ENCODE data around the gene GPD2. TPM values are rescaled to one million over a fixed set of nuclear protein-coding genes. Genes with fewer than 3 reads are reported as not detected.

GPD2 gene
- total RNA-seq, 1 experiment from 2014 or later, result 32.2 TPM

- TF ChIP-seq ZNF138 (CRISPR knock-in tag; conservative IDR thresholded peaks at IDR 0.05) (no peak), GTF2I (CRISPR knock-in tag; conservative IDR thresholded peaks at IDR 0.05) (no peak), ZNF281 (CRISPR knock-in tag; IDR thresholded peaks at IDR 0.05) (no peak), OVOL2 (CRISPR knock-in tag; IDR thresholded peaks at IDR 0.05; ENCODE audit: borderline replicate concordance) (no peak)
- TF ChIP-seq, protein P1, sequence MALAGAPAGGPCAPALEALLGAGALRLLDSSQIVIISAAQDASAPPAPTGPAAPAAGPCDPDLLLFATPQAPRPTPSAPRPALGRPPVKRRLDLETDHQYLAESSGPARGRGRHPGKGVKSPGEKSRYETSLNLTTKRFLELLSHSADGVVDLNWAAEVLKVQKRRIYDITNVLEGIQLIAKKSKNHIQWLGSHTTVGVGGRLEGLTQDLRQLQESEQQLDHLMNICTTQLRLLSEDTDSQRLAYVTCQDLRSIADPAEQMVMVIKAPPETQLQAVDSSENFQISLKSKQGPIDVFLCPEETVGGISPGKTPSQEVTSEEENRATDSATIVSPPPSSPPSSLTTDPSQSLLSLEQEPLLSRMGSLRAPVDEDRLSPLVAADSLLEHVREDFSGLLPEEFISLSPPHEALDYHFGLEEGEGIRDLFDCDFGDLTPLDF (CRISPR knock-in tag; IDR thresholded peaks at IDR 0.05), result no peak
- TF ChIP-seq, protein P2, sequence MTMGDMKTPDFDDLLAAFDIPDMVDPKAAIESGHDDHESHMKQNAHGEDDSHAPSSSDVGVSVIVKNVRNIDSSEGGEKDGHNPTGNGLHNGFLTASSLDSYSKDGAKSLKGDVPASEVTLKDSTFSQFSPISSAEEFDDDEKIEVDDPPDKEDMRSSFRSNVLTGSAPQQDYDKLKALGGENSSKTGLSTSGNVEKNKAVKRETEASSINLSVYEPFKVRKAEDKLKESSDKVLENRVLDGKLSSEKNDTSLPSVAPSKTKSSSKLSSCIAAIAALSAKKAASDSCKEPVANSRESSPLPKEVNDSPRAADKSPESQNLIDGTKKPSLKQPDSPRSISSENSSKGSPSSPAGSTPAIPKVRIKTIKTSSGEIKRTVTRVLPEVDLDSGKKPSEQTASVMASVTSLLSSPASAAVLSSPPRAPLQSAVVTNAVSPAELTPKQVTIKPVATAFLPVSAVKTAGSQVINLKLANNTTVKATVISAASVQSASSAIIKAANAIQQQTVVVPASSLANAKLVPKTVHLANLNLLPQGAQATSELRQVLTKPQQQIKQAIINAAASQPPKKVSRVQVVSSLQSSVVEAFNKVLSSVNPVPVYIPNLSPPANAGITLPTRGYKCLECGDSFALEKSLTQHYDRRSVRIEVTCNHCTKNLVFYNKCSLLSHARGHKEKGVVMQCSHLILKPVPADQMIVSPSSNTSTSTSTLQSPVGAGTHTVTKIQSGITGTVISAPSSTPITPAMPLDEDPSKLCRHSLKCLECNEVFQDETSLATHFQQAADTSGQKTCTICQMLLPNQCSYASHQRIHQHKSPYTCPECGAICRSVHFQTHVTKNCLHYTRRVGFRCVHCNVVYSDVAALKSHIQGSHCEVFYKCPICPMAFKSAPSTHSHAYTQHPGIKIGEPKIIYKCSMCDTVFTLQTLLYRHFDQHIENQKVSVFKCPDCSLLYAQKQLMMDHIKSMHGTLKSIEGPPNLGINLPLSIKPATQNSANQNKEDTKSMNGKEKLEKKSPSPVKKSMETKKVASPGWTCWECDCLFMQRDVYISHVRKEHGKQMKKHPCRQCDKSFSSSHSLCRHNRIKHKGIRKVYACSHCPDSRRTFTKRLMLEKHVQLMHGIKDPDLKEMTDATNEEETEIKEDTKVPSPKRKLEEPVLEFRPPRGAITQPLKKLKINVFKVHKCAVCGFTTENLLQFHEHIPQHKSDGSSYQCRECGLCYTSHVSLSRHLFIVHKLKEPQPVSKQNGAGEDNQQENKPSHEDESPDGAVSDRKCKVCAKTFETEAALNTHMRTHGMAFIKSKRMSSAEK (CRISPR knock-in tag; IDR thresholded peaks at IDR 0.05; ENCODE audit: borderline replicate concordance), result no peak
Observed at GRCh38 chr2:156483741-156484173, 47.6 kb downstream of the GPD2 start (continued).

DNA sequence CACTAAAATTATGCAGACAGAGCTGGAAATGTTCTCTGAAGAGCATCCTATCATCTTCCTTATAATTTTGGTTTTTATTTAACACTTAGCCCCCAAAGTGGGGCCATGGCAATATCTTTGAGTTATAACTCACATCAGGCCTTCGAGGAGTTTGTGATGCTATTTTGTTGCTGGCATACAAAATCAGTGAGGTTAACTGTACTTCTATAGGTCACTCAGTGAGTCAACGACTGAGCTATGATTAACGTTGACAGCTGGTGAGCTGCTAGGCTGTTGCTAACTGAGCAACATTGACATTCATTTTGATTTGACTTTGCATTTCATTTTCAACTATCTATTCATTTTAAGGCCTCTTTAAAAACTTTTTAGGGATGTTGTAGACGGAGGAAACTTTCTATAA, 50.0 kb downstream of the GPD2 start:
- Mint-ChIP-seq H3K36me3 (no peaks in the 10 kb centered on the region), H3K27me3 (ENCODE audit: low read depth) (no peaks in the 10 kb centered on the region), H3K9me3 (no peaks in the 10 kb centered on the region), H3K27ac (no peak overlapping the region), H3K4me1 (peaks cover 25% of the 10 kb centered on the region), H3K4me3 (no peak overlapping the region)
- ChIA-PET POLR2A (no interaction called here), CTCF (no interaction called here)
- TF ChIP-seq ETV6 (CRISPR knock-in tag; IDR thresholded peaks at IDR 0.05), result no peak
- TF ChIP-seq GTF2I (CRISPR knock-in tag; conservative IDR thresholded peaks at IDR 0.05), result no peak
- no peak for TF ChIP-seq MAX (CRISPR knock-in tag; IDR thresholded peaks at IDR 0.05)
- no peak for TF ChIP-seq ZBTB21 (CRISPR knock-in tag; IDR thresholded peaks at IDR 0.05; ENCODE audit: borderline replicate concordance)
- no peak for TF ChIP-seq ARID4B (CRISPR knock-in tag; IDR thresholded peaks at IDR 0.05; ENCODE audit: borderline replicate concordance)
- no peak for TF ChIP-seq TEAD4 (CRISPR knock-in tag; IDR thresholded peaks at IDR 0.05)
- TF ChIP-seq PRRX2 (CRISPR knock-in tag; IDR thresholded peaks at IDR 0.05), result no peak
- no peak for TF ChIP-seq ATF3 (CRISPR knock-in tag; conservative IDR thresholded peaks at IDR 0.05)
- no peak for DNase-seq (ENCODE audit: low spot score)
- ATAC-seq, result no peak
